GM12892 (cell line): ENCODE data around the gene ZSCAN32.

Source experiments
- POLR2A ChIP-seq: IDR thresholded peaks from 2 replicates; pipeline ENCODE4 v1.6.1; 2011; ENCODE audit warnings: low read depth, low read length, control low read depth
- TAF1 ChIP-seq: IDR thresholded peaks from 2 replicates; pipeline ENCODE4 v1.6.1; 2011; ENCODE audit warnings: low read depth, mild to moderate bottlenecking, control low read depth, low read length, borderline replicate concordance

- TF ChIP-seq POLR2A (no peak), TAF1 (no peak)
Observed at GRCh38 chr16:3377917-3378316, 22.9 kb downstream of the ZSCAN32 start.
